LHCN-M2 (cell line): Measurements from ENCODE around the gene EEFSEC. TPM values are rescaled to one million over a fixed set of nuclear protein-coding genes. Genes with fewer than 3 reads are reported as not detected.

ENCODE experiments used
- DNase-seq: peaks from one replicate; pipeline ENCODE4 v3.0.0-alpha.2; 2012; ENCODE audit warnings: low read depth
- total RNA-seq: library from RNA; depleted of rRNA; stranded (reverse); fragments of >200 nt; gene quantifications from 2 replicates; pipeline ENCODE4 v1.2.3, GENCODE V29; 2014

Gene EEFSEC
- total RNA-seq, 1 experiment from 2014 or later: 7.9 TPM

- DNase-seq: peak; percentile 17
These were observed 271.3 kb downstream of the EEFSEC start for GRCh38 chr3:128424508-128425069.

GRCh38 chr3:128425142-128425845 is 272.0 kb downstream of the EEFSEC start:
- no peak for DNase-seq

GRCh38 chr3:128425846-128426127 is 272.5 kb downstream of the EEFSEC start:
- DNase-seq: no peak

- DNase-seq: no peak
These were observed 273.0 kb downstream of the EEFSEC start for GRCh38 chr3:128426128-128426921.

GRCh38 chr3:128427175-128427857 is 274.0 kb downstream of the EEFSEC start:
- DNase-seq: no peak

GRCh38 chr3:128427872-128428822 is 274.9 kb downstream of the EEFSEC start:
- no peak for DNase-seq

GRCh38 chr3:128429275-128429674 is 276.0 kb downstream of the EEFSEC start:
- DNase-seq: no peak

- DNase-seq: no peak
These were observed 276.5 kb downstream of the EEFSEC start for GRCh38 chr3:128429751-128430150.

GRCh38 chr3:128430301-128430700 is 277.0 kb downstream of the EEFSEC start:
- no peak for DNase-seq

- DNase-seq: no peak
These were observed 277.4 kb downstream of the EEFSEC start for GRCh38 chr3:128430731-128431130.

GRCh38 chr3:128431803-128432300 is 278.6 kb downstream of the EEFSEC start:
- no peak for DNase-seq

GRCh38 chr3:128432301-128432970 is 279.2 kb downstream of the EEFSEC start:
- no peak for DNase-seq

GRCh38 chr3:128432971-128433836 is 279.9 kb downstream of the EEFSEC start:
- no peak for DNase-seq

- DNase-seq: no peak
These were observed 280.5 kb downstream of the EEFSEC start for GRCh38 chr3:128433837-128434165.

- DNase-seq: no peak
These were observed 281.2 kb downstream of the EEFSEC start for GRCh38 chr3:128434524-128434923.

GRCh38 chr3:128435058-128435457 is 281.8 kb downstream of the EEFSEC start:
- no peak for DNase-seq

- DNase-seq: no peak
These were observed 282.3 kb downstream of the EEFSEC start for GRCh38 chr3:128435561-128435960.

GRCh38 chr3:128436214-128436613 is 282.9 kb downstream of the EEFSEC start:
- no peak for DNase-seq

- no peak for DNase-seq
These were observed 285.3 kb downstream of the EEFSEC start for GRCh38 chr3:128438488-128439072.
